Loucy (cell line): ENCODE data around the gene PHOSPHO1.

ENCODE experiments used
- CTCF ChIP-seq: fragments of 200-600 bp; sonication (generic); conservative IDR thresholded peaks from 2 replicates; pipeline ENCODE4 v1.5.1; 2014; ENCODE audit warnings: mild to moderate bottlenecking, antibody characterized with exemption, low read length
- EZH2phosphoT487 ChIP-seq: fragments of 200-600 bp; IDR thresholded peaks from 2 replicates; pipeline ENCODE4 v1.6.1; 2018; ENCODE audit warnings: antibody characterized with exemption, mild to moderate bottlenecking, moderate library complexity, borderline replicate concordance

DNA sequence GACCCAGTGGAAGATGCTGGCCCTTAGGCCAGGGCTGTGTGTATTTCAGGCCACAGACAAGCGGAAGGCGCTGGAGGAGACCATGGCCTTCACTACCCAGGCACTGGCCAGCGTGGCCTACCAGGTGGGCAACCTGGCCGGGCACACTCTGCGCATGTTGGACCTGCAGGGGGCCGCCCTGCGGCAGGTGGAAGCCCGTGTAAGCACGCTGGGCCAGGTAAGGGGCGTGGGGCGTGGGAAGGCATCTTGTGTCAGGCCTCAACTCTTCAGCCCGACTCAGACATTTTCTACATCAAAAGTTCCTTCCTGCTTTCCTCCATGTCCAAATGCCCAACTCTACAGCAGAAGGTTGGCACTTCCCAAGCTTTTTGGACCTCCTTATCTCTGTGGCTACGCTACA lies 14.1 kb downstream of the PHOSPHO1 start:
- TF ChIP-seq CTCF (no peak), EZH2phosphoT487 (no peak)
